BE2C (cell line): Measurements from ENCODE around the gene FERD3L.

ENCODE experiments used
- DNase-seq: peaks from one replicate; pipeline ENCODE4 v3.0.0-alpha.2; 2020
- H3K27me3 ChIP-seq: fragments of 250-450 bp; sonication (Bioruptor Pico); 2 replicates; pipeline ENCODE4 v1.5.1; 2020; ENCODE audit warnings: mild to moderate bottlenecking
- H3K36me3 ChIP-seq: fragments of 250-450 bp; sonication (Bioruptor Pico); 2 replicates; pipeline ENCODE4 v1.5.1; 2020; ENCODE audit warnings: mild to moderate bottlenecking
- H3K4me1 ChIP-seq: fragments of 250-450 bp; sonication (Bioruptor Pico); 2 replicates; pipeline ENCODE4 v1.5.1; 2020
- H3K4me3 ChIP-seq: 2 replicates; pipeline ENCODE4 v1.5.1; 2011; ENCODE audit warnings: low read depth, low read length
- H3K9me3 ChIP-seq: fragments of 250-450 bp; sonication (Bioruptor Pico); 2 replicates; pipeline ENCODE4 v1.5.1; 2020
- TF ChIP-seq, protein P1 (sequence below): IDR thresholded peaks from 2 replicates; pipeline ENCODE4 v1.5.1; 2012; ENCODE audit warnings: mild to moderate bottlenecking, low read depth, low read length

FERD3L gene

DNA sequence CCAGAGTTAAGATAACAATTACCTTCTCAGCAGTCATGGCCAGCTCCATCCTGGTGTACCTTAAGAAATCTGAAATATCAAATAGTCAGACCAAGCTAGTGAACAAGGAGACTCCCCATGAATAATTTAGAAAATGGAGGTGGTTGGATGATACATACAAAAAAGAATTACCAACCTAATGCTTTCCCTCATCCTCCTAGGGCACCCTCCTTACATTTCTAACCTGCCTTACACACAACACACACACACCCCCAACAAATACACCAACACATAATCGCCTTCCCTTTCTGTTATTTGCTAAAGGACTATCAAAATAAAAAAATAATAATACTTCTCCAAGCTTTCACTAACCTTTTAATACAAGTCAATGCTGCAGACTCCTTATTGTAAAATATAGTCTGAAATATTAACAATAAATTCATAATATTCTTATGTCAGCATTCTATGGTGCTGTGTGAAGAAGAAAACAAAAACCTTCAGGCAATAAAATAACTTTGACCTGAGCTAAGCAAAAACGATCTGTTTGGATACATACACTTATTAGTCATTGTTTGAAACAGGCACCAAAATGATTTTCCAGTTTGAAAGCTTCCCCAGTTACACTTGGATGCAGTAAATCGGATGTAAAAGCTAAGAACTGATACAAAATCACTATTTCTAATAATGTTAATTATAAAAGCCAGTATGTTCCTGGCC is 31.2 kb downstream of the FERD3L start:
- H3K27me3 ChIP-seq = no peaks in the 10 kb centered on the region
- DNase-seq = no peak
- TF ChIP-seq, protein P1, sequence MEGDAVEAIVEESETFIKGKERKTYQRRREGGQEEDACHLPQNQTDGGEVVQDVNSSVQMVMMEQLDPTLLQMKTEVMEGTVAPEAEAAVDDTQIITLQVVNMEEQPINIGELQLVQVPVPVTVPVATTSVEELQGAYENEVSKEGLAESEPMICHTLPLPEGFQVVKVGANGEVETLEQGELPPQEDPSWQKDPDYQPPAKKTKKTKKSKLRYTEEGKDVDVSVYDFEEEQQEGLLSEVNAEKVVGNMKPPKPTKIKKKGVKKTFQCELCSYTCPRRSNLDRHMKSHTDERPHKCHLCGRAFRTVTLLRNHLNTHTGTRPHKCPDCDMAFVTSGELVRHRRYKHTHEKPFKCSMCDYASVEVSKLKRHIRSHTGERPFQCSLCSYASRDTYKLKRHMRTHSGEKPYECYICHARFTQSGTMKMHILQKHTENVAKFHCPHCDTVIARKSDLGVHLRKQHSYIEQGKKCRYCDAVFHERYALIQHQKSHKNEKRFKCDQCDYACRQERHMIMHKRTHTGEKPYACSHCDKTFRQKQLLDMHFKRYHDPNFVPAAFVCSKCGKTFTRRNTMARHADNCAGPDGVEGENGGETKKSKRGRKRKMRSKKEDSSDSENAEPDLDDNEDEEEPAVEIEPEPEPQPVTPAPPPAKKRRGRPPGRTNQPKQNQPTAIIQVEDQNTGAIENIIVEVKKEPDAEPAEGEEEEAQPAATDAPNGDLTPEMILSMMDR = no peak
- H3K4me3 ChIP-seq = peak overlapping the region; percentile 95
- no peaks in the 10 kb centered on the region for H3K9me3 ChIP-seq
- H3K4me1 ChIP-seq = peaks cover 18% of the 10 kb centered on the region
- peaks cover 41% of the 10 kb centered on the region for H3K36me3 ChIP-seq

DNA sequence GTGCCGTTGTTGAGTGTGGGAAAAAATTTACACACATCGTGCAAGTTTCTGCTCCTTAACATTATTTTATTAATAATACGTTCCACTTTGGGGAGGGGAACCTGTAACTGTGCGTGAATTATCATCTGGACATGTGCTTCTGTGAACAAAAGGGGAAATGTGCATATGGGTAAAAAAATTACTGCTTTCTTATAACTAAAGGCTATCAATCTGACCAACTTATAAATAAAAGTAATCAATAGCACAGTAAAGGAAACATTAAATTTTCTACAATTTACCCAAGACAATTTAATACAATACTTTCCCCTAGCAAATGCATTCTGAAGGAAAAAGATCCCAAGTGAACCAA is 32.2 kb downstream of the FERD3L start:
- Histone ChIP-seq H3K36me3 (peaks cover 41% of the 10 kb centered on the region), H3K4me3 (peak overlapping the region; percentile 95), H3K4me1 (peaks cover 24% of the 10 kb centered on the region), H3K9me3 (no peaks in the 10 kb centered on the region), H3K27me3 (no peaks in the 10 kb centered on the region)
- TF ChIP-seq, protein P1 = no peak
- DNase-seq = no peak

DNA sequence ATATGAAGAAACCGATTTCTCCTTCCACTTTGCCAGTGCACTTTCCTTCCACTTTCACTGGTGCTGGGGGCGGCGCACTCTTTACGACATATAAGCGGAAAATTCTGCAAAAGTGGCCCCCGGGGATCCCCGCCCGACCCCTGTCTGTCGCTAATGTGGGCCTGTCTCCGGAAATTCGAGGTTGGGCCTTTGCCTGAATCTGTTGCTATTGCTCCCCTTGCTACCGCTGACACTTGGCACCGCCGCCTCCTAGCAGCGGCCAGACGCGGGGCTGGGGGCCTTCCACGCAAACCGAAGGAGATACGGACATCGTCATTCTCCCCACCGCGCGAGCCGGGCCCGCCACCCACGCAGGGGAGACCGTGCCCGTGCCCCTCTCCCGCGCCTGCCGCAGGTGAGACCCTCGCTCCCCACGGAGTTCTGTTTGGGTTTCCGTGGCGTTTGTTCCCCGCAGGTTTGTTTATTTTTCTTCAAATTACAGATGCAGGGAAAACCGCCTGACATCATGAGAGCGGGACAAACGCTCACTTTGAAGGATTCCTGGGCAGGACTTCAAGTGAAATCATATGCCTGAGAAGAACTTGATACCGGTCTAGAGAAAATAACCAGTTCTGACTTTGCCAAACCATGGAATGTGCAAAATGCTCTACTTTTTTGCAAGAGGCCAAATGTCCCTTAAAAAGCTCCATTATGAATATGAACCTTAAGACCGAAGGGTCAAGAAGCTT is 32.8 kb downstream of the FERD3L start:
- Histone ChIP-seq H3K4me1 (peaks cover 24% of the 10 kb centered on the region), H3K36me3 (peaks cover 41% of the 10 kb centered on the region), H3K4me3 (peak overlapping the region; percentile 95), H3K27me3 (no peaks in the 10 kb centered on the region), H3K9me3 (no peaks in the 10 kb centered on the region)
- TF ChIP-seq, protein P1 = no peak
- DNase-seq = peak; percentile 72

DNA sequence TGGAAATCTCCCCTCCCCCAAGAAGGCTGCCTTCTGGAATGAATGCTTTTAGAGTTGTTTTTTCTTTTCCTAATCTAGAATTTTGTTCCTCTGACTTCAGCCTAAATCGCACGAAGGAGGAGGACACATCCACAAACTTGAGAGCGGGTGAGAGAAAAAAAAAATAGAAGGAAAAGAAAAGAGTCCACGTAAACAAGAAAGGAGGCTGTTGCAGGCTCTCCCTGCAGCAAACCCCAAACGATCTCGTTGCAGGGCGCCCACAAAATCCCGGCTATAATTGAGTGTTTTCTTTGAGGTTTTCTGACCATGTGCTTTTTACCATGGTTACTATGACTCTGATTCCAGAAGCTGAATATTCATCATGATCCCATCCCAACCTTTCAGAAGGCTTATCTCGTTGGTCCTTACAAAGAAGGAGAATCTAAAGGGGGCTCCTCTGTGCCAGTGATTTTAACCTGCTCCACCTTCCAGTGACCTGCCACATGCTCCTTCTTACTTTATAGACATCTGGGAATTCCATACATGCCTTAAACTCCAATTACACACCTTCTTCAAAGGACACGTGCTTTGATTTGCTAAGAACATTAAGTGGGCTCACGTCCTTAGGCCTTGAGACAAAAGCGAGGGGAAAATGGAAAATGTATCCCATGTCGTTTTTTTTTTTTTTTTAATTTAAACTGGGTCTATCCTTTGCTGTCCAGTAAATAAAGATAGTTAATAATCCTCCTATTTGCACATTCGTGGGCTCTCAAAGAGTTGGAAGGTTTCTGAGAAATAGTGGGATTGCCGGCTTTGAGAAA is 33.5 kb downstream of the FERD3L start:
- no peak for DNase-seq
- peak overlapping the region; percentile 95 for H3K4me3 ChIP-seq

DNA sequence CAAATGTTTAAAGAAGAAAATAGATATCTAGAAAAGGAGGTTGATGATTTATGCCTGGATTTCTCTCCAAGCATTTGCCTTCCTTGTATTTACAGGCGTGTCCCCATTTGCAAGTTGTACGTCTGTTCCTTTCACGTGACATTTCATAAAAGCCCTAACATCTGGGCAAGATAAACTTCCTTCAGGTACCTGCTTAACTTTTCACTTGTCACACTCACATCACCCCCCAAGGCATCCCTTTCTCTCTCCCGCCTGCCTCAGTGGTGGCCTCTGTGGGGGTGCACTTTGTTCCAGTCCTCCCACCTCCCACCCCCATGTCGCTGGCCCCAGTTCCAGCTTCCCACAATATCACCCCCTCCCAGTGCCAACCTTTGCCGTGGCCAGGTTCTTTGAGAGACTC is 34.4 kb downstream of the FERD3L start:
- Histone ChIP-seq H3K9me3 (no peaks in the 10 kb centered on the region), H3K4me1 (peaks cover 28% of the 10 kb centered on the region), H3K4me3 (peak overlapping the region; percentile 95), H3K27me3 (no peaks in the 10 kb centered on the region), H3K36me3 (peaks cover 35% of the 10 kb centered on the region)
- TF ChIP-seq, protein P1 = no peak
- no peak for DNase-seq

More for the DNA sequence above, 33.5 kb downstream of the FERD3L start:
- H3K36me3 ChIP-seq = peaks cover 40% of the 10 kb centered on the region
- H3K27me3 ChIP-seq = no peaks in the 10 kb centered on the region
- peaks cover 28% of the 10 kb centered on the region for H3K4me1 ChIP-seq
- no peaks in the 10 kb centered on the region for H3K9me3 ChIP-seq
- TF ChIP-seq, protein P1 = no peak
